Measurements from ENCODE around the gene PHACTR1. TPM values are rescaled to one million over a fixed set of nuclear protein-coding genes. Genes with fewer than 3 reads are reported as not detected.
"Not testable (repeated sequence)": the region's sequence is repeated elsewhere in the genome, so short reads cannot be mapped to it uniquely, and the experiment has no call there.

PHACTR1 gene
- total and polyA plus RNA-seq, 8 donors, result 1.4 to 12.4 (median 9.3) TPM

- H3K27ac ChIP-seq, result no peak overlapping the region
- FAIRE-seq (no peak), DNase-seq (no peak), ATAC-seq (peak in 1 of 4 donors; percentile 9)
- TF ChIP-seq, protein P1, sequence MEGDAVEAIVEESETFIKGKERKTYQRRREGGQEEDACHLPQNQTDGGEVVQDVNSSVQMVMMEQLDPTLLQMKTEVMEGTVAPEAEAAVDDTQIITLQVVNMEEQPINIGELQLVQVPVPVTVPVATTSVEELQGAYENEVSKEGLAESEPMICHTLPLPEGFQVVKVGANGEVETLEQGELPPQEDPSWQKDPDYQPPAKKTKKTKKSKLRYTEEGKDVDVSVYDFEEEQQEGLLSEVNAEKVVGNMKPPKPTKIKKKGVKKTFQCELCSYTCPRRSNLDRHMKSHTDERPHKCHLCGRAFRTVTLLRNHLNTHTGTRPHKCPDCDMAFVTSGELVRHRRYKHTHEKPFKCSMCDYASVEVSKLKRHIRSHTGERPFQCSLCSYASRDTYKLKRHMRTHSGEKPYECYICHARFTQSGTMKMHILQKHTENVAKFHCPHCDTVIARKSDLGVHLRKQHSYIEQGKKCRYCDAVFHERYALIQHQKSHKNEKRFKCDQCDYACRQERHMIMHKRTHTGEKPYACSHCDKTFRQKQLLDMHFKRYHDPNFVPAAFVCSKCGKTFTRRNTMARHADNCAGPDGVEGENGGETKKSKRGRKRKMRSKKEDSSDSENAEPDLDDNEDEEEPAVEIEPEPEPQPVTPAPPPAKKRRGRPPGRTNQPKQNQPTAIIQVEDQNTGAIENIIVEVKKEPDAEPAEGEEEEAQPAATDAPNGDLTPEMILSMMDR (IDR thresholded peaks at IDR 0.05), result no peak
- intact Hi-C loops (cut with DNase I), result loop anchor here in 2 of 3 donors (10.0 kb wide), 1 partner anchor 209 kb away; no protein-coding TSS in a partner anchor
- peaks cover 8 to 21% (median 14%) of the 10 kb centered on the region in 3 donors for H3K4me1 ChIP-seq
- H3K36me3 ChIP-seq, result no peaks in the 10 kb centered on the region
- H3K4me3 ChIP-seq, result no peak overlapping the region
- no peaks in the 10 kb centered on the region for H3K27me3 ChIP-seq
- WGBS, 2 donors, result 86 to 88% methylated on average over 2 of the region's 2 CpGs
- no peaks in the 10 kb centered on the region for H3K9me3 ChIP-seq
Measured at GRCh38 chr6:13124131-13124530, 407.6 kb downstream of the PHACTR1 start.

DNA sequence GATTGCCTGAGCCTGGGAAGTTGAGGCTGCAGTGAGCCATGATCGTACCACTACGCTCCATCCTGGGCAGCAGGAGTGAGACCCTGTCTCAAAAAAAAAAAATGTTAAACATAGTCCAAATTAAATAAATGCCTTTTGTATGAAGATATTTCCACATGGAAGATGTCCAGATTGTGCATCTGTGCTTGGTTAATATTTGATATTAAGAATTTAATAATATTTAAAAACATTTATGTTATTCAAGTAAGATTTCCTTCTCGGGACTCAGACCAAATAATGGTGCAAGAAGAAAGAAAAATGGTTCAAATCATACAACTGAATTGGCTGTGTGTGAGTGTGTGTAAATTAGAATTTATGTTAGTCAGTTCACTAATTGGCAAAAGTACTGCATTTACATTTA, 409.3 kb downstream of the PHACTR1 start:
- intact Hi-C loops (cut with DNase I), result loop anchor here in 2 of 3 donors (10.0 kb wide), 1 partner anchor 211 kb away; no protein-coding TSS in a partner anchor

GRCh38 chr6:13131935-13132661, 415.5 kb downstream of the PHACTR1 start:
- intact Hi-C loops (cut with DNase I), result no loop called here
- Histone ChIP-seq H3K36me3 (no peaks in the 10 kb centered on the region), H3K9me3 (no peaks in the 10 kb centered on the region), H3K4me1 (no peaks in the 10 kb centered on the region), H3K27ac (no peak overlapping the region), H3K4me3 (no peak overlapping the region), H3K27me3 (no peaks in the 10 kb centered on the region)
- TF ChIP-seq, protein P1 (IDR thresholded peaks at IDR 0.05), result no peak
- 87 to 95% methylated on average over 4 of the region's 4 CpGs for WGBS, 2 donors
- ATAC-seq, result no peak
- no peak for FAIRE-seq
- DNase-seq, result no peak

More for the DNA sequence above, 409.3 kb downstream of the PHACTR1 start:
- H3K36me3 ChIP-seq, result no peaks in the 10 kb centered on the region
- no peaks in the 10 kb centered on the region for H3K27me3 ChIP-seq
- no peak overlapping the region for H3K4me3 ChIP-seq
- no peak for ATAC-seq
- no peaks in the 10 kb centered on the region for H3K9me3 ChIP-seq
- 91 to 93% methylated on average over 3 of the region's 3 CpGs for WGBS, 2 donors
- no peak overlapping the region for H3K27ac ChIP-seq
- TF ChIP-seq, protein P1 (IDR thresholded peaks at IDR 0.05), result no peak
- no peak for FAIRE-seq
- H3K4me1 ChIP-seq, result peaks cover 0 to 5% (median 0%) of the 10 kb centered on the region in 3 donors
- no peak for DNase-seq

DNA sequence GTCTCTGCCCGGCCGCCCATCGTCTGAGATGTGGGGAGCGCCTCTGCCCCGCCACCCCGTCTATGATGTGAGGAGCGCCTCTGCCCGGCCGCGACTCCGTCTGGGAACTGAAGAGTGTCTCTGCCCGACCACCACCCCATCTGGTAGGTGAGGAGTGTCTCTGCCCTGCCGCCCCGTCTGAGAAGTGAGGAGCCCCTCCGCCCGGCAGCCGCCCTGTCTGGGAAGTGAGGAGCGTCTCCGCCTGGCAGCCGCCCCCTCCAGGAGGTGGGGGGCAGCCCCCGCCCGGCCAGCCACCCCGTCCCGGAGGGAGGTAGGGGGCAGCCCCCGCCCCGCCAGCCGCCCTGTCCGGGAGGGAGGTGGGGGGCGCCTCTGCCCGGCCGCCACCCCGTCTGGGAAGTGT, 417.3 kb downstream of the PHACTR1 start:
- intact Hi-C loops (cut with DNase I); H3K9me3 ChIP-seq; FAIRE-seq; H3K27me3 ChIP-seq; H3K4me1 ChIP-seq; H3K27ac ChIP-seq; ATAC-seq; H3K4me3 ChIP-seq; H3K36me3 ChIP-seq: not testable (repeated sequence)
- WGBS, 2 donors, result 93 to 96% methylated on average over 27 to 32 of the region's 32 CpGs
- peak in 1 of 6 donors; percentile 40 for DNase-seq

DNA sequence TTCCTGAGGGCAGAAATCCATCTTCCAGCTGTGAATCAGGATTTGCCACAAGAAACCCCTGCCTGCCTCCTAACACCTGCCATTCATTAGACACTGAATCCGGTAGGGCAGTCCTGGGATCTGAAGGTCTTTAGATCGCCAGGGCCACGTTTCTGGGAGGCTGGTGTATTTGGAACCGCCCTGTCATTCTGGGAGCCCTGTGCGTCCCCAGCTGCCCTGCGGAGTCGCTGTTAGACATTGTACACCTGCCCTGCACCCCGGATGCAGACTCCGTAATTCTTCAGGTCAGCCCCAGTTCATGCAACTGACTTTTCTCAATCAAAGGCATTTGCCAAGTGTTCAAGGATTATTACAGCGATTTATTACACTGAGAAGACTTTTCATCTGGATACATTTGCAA, 418.6 kb downstream of the PHACTR1 start:
- DNase-seq, result no peak
- WGBS, 2 donors, result 80 to 82% methylated on average over 10 of the region's 10 CpGs
- no peak for ATAC-seq

More for the DNA sequence above, 418.6 kb downstream of the PHACTR1 start:
- intact Hi-C loops (cut with DNase I), result no loop called here
- no peak overlapping the region for H3K4me3 ChIP-seq
- no peaks in the 10 kb centered on the region for H3K36me3 ChIP-seq
- no peaks in the 10 kb centered on the region for H3K27me3 ChIP-seq
- no peaks in the 10 kb centered on the region for H3K9me3 ChIP-seq
- no peak overlapping the region for H3K27ac ChIP-seq
- TF ChIP-seq, protein P1 (IDR thresholded peaks at IDR 0.05), result no peak
- H3K4me1 ChIP-seq, result peaks cover 0 to 7% (median 0%) of the 10 kb centered on the region in 3 donors
- FAIRE-seq, result no peak

Data from pancreas (tissue), 10 donors.